BJ (cell line): ENCODE measurements around the gene ELOB. TPM values are rescaled to one million over a fixed set of nuclear protein-coding genes. Genes with fewer than 3 reads are reported as not detected.

Experiments used
- CTCF ChIA-PET: fragments of 350-600 bp; formaldehyde crosslinking; extraction: SDS; loops from one replicate; lab custom pipeline; 2021; ENCODE audit warnings: antibody characterized with exemption, inconsistent platforms; lab: Yijun Ruan, JAX
- POLR2A ChIA-PET: fragments of 300-600 bp; sonication (Branson Sonifier 250); formaldehyde crosslinking; extraction: SDS; loops from one replicate; lab custom pipeline; 2021; ENCODE audit warnings: antibody characterized with exemption; lab: Charles Lee
- DNase-seq: peaks from one replicate; pipeline ENCODE4 v3.0.0-alpha.2; 2011; ENCODE audit warnings: low read depth
- H3K27me3 ChIP-seq: 2 replicates; pipeline ENCODE4 v1.6.0; 2011; ENCODE audit warnings: low read length; ENCODE audit not compliant: control insufficient read depth, insufficient read depth
- H3K36me3 ChIP-seq: 2 replicates; pipeline ENCODE4 v1.5.1; 2011; ENCODE audit warnings: low read length; ENCODE audit not compliant: control insufficient read depth, insufficient read depth
- H3K4me3 ChIP-seq: 2 replicates; pipeline ENCODE4 v1.5.1; 2011; ENCODE audit warnings: low read depth, mild to moderate bottlenecking, control low read depth, low read length
- CTCF ChIP-seq: IDR thresholded peaks from 2 replicates; pipeline ENCODE4 v1.5.1; 2011; ENCODE audit warnings: low read depth, mild to moderate bottlenecking, control low read depth, inconsistent platforms, low read length, moderate library complexity; ENCODE audit not compliant: insufficient read depth
- polyA plus RNA-seq: library from polyadenylated mRNA; depleted of rRNA; stranded (reverse); fragments of >200 nt; gene quantifications from 2 replicates; pipeline ENCODE4 v1.2.3, GENCODE V29; 2011

Gene ELOB
- polyA plus RNA-seq, 1 experiment = 212 TPM

GRCh38 chr16:2815299-2815771, 38.3 kb upstream of the ELOB start:
- no peaks in the 10 kb centered on the region for H3K36me3 ChIP-seq
- CTCF ChIA-PET = interaction anchor here (1.5 kb wide), 1 partner anchor 9 kb away, joined by 3 read pairs; no protein-coding TSS in a partner anchor
- no peak overlapping the region for H3K4me3 ChIP-seq
- POLR2A ChIA-PET = no interaction called here
- DNase-seq = no peak
- H3K27me3 ChIP-seq = peaks cover 26% of the 10 kb centered on the region
- TF ChIP-seq CTCF = no peak

GRCh38 chr16:2814551-2815298, 37.6 kb upstream of the ELOB start:
- no peak for DNase-seq
- CTCF ChIA-PET = interaction anchor here (1.3 to 1.5 kb wide), 2 partner anchors 9 to 10 kb away, joined by 3 read pairs; no protein-coding TSS in a partner anchor
- POLR2A ChIA-PET = no interaction called here
- H3K36me3 ChIP-seq = no peaks in the 10 kb centered on the region
- no peak for TF ChIP-seq CTCF
- H3K4me3 ChIP-seq = no peak overlapping the region
- H3K27me3 ChIP-seq = peaks cover 20% of the 10 kb centered on the region

GRCh38 chr16:2813771-2814221, 36.7 kb upstream of the ELOB start:
- TF ChIP-seq CTCF = no peak
- CTCF ChIA-PET = interaction anchor here (1.0 to 1.3 kb wide), 2 partner anchors 10 to 30 kb away, joined by 3 read pairs; no protein-coding TSS in a partner anchor
- H3K4me3 ChIP-seq = no peak overlapping the region
- H3K36me3 ChIP-seq = no peaks in the 10 kb centered on the region
- POLR2A ChIA-PET = no interaction called here
- peaks cover 20% of the 10 kb centered on the region for H3K27me3 ChIP-seq
- no peak for DNase-seq

GRCh38 chr16:2811703-2812471, 34.8 kb upstream of the ELOB start:
- H3K27me3 ChIP-seq = peaks cover 22% of the 10 kb centered on the region
- no peak overlapping the region for H3K4me3 ChIP-seq
- no peak for DNase-seq
- no peak for TF ChIP-seq CTCF
- ChIA-PET CTCF (interaction anchor here (0.8 kb wide), 1 partner anchor 27 kb away, joined by 3 read pairs; no protein-coding TSS in a partner anchor), POLR2A (no interaction called here)
- no peaks in the 10 kb centered on the region for H3K36me3 ChIP-seq

- Histone ChIP-seq H3K4me3 (no peak overlapping the region), H3K36me3 (no peaks in the 10 kb centered on the region), H3K27me3 (peaks cover 22% of the 10 kb centered on the region)
- ChIA-PET POLR2A (no interaction called here), CTCF (no interaction called here)
- no peak for DNase-seq
- no peak for TF ChIP-seq CTCF
Observed at GRCh38 chr16:2810651-2811050, 33.6 kb upstream of the ELOB start.
